HL-60 (cell line): ENCODE data around the gene CBARP.

Experiments used
- GABPA ChIP-seq: IDR thresholded peaks from 2 replicates; pipeline ENCODE4 v1.6.1; 2012; ENCODE audit warnings: low read depth
- POLR2AphosphoS5 ChIP-seq: IDR thresholded peaks from 2 replicates; pipeline ENCODE4 v1.6.1; 2012; ENCODE audit warnings: low read depth
- SPI1 ChIP-seq: IDR thresholded peaks from 2 replicates; pipeline ENCODE4 v1.6.1; 2012; ENCODE audit warnings: low read depth, mild to moderate bottlenecking, borderline replicate concordance
- TF ChIP-seq, protein P1 (sequence below): IDR thresholded peaks from 2 replicates; pipeline ENCODE4 v1.6.1; 2012; ENCODE audit warnings: low read depth; ENCODE audit not compliant: insufficient replicate concordance
- TF ChIP-seq, protein P2 (sequence below): IDR thresholded peaks from one replicate; pipeline ENCODE4 v1.5.1; 2011; ENCODE audit warnings: low read length, control low read depth, inconsistent platforms; ENCODE audit not compliant: insufficient read depth

DNA sequence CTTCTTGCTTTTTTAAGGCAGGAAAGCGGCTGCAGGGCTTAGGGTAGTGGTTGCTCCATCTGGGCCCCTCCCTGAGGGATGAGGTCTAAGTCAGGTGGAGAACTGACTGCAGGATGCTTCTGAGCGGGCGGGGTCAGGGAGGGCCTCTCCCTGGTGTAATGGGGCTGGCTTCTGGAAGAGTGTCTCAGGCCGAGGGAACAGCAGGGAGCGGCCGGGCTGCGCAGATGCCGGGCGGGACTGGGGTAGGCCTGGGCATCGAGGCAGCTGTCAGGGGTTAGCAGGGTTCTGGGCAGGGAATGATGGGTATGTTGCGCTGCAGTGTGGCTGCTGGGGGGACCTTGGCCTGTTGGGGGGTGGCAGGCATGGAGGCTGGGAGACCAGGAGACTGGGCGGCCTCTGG is 40.3 kb upstream of the CBARP start:
- TF ChIP-seq, protein P1, sequence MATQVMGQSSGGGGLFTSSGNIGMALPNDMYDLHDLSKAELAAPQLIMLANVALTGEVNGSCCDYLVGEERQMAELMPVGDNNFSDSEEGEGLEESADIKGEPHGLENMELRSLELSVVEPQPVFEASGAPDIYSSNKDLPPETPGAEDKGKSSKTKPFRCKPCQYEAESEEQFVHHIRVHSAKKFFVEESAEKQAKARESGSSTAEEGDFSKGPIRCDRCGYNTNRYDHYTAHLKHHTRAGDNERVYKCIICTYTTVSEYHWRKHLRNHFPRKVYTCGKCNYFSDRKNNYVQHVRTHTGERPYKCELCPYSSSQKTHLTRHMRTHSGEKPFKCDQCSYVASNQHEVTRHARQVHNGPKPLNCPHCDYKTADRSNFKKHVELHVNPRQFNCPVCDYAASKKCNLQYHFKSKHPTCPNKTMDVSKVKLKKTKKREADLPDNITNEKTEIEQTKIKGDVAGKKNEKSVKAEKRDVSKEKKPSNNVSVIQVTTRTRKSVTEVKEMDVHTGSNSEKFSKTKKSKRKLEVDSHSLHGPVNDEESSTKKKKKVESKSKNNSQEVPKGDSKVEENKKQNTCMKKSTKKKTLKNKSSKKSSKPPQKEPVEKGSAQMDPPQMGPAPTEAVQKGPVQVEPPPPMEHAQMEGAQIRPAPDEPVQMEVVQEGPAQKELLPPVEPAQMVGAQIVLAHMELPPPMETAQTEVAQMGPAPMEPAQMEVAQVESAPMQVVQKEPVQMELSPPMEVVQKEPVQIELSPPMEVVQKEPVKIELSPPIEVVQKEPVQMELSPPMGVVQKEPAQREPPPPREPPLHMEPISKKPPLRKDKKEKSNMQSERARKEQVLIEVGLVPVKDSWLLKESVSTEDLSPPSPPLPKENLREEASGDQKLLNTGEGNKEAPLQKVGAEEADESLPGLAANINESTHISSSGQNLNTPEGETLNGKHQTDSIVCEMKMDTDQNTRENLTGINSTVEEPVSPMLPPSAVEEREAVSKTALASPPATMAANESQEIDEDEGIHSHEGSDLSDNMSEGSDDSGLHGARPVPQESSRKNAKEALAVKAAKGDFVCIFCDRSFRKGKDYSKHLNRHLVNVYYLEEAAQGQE, result no peak
- TF ChIP-seq, protein P2, sequence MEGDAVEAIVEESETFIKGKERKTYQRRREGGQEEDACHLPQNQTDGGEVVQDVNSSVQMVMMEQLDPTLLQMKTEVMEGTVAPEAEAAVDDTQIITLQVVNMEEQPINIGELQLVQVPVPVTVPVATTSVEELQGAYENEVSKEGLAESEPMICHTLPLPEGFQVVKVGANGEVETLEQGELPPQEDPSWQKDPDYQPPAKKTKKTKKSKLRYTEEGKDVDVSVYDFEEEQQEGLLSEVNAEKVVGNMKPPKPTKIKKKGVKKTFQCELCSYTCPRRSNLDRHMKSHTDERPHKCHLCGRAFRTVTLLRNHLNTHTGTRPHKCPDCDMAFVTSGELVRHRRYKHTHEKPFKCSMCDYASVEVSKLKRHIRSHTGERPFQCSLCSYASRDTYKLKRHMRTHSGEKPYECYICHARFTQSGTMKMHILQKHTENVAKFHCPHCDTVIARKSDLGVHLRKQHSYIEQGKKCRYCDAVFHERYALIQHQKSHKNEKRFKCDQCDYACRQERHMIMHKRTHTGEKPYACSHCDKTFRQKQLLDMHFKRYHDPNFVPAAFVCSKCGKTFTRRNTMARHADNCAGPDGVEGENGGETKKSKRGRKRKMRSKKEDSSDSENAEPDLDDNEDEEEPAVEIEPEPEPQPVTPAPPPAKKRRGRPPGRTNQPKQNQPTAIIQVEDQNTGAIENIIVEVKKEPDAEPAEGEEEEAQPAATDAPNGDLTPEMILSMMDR, result no peak
- TF ChIP-seq POLR2AphosphoS5 (no peak), SPI1 (no peak), GABPA (no peak)
